RWPE2 (cell line): ENCODE measurements around the gene ZBTB18.
"Not testable (repeated sequence)": the region's sequence is repeated elsewhere in the genome, so short reads cannot be mapped to it uniquely, and the experiment has no call there.

Source experiments
- ATAC-seq: fragments of 200-7000 bp; cut with Tn5 transposase; 3 replicates; pipeline ENCODE4 v1.9.1; 2021; ENCODE audit warnings: low read depth
- DNase-seq: peaks from one replicate; pipeline ENCODE4 v3.0.0-alpha.2; 2020; ENCODE audit warnings: low spot score
- H3K27ac ChIP-seq: fragments of 450-650 bp; 2 replicates; pipeline ENCODE4 v1.5.1; 2017; ENCODE audit warnings: mild to moderate bottlenecking; ENCODE audit not compliant: poor library complexity, severe bottlenecking
- H3K27me3 ChIP-seq: fragments of 250-450 bp; sonication (Bioruptor Pico); 2 replicates; pipeline ENCODE4 v1.5.1; 2021; ENCODE audit warnings: mild to moderate bottlenecking, moderate library complexity; ENCODE audit not compliant: insufficient read depth, poor library complexity, severe bottlenecking
- H3K36me3 ChIP-seq: fragments of 250-450 bp; sonication (Bioruptor Pico); 2 replicates; pipeline ENCODE4 v1.5.1; 2020; ENCODE audit warnings: low read depth, mild to moderate bottlenecking, moderate library complexity
- H3K4me1 ChIP-seq: fragments of 250-450 bp; sonication (Bioruptor Pico); 2 replicates; pipeline ENCODE4 v1.5.1; 2021; ENCODE audit warnings: mild to moderate bottlenecking, moderate library complexity; ENCODE audit not compliant: insufficient read depth, poor library complexity, severe bottlenecking
- H3K4me3 ChIP-seq: fragments of 250-450 bp; sonication (Bioruptor Pico); 2 replicates; pipeline ENCODE4 v1.5.1; 2021; ENCODE audit warnings: mild to moderate bottlenecking, moderate library complexity; ENCODE audit not compliant: severe bottlenecking
- H3K9me3 ChIP-seq: fragments of 250-450 bp; sonication (Bioruptor Pico); 2 replicates; pipeline ENCODE4 v1.5.1; 2021; ENCODE audit warnings: mild to moderate bottlenecking, moderate library complexity; ENCODE audit not compliant: severe bottlenecking
- TF ChIP-seq, protein P1 (sequence below): fragments of 450-650 bp; IDR thresholded peaks from one replicate; pipeline ENCODE4 v1.5.1; 2017; ENCODE audit warnings: mild to moderate bottlenecking, moderate library complexity; ENCODE audit not compliant: poor library complexity, severe bottlenecking

Gene ZBTB18

GRCh38 chr1:244035358-244035757 is 15.7 kb upstream of the ZBTB18 start:
- DNase-seq = no peak

DNA sequence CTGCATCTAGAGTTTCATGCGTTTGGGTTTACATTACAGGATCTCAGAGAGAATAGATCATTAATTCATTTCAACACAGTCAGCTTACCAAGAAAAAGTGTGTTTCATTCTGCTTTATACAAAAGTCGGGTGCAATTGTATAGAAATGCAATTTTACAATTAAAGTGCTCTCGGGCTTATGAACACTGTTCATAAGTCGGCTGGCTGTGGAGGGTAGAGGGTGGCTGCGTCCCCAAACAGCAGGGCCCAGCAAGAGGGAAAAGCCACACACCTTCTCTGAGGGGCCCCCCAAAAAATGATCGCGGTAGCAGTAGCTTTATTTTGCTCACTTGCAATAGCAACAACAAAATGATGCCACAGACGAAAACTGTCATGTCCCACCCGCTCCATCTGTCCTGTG is 13.8 kb upstream of the ZBTB18 start:
- Histone ChIP-seq H3K9me3 (no peaks in the 10 kb centered on the region), H3K4me3 (no peak overlapping the region), H3K27ac (no peak overlapping the region), H3K27me3 (no peaks in the 10 kb centered on the region), H3K4me1 (no peaks in the 10 kb centered on the region), H3K36me3 (no peaks in the 10 kb centered on the region)
- DNase-seq (no peak), ATAC-seq (no peak)
- TF ChIP-seq, protein P1, sequence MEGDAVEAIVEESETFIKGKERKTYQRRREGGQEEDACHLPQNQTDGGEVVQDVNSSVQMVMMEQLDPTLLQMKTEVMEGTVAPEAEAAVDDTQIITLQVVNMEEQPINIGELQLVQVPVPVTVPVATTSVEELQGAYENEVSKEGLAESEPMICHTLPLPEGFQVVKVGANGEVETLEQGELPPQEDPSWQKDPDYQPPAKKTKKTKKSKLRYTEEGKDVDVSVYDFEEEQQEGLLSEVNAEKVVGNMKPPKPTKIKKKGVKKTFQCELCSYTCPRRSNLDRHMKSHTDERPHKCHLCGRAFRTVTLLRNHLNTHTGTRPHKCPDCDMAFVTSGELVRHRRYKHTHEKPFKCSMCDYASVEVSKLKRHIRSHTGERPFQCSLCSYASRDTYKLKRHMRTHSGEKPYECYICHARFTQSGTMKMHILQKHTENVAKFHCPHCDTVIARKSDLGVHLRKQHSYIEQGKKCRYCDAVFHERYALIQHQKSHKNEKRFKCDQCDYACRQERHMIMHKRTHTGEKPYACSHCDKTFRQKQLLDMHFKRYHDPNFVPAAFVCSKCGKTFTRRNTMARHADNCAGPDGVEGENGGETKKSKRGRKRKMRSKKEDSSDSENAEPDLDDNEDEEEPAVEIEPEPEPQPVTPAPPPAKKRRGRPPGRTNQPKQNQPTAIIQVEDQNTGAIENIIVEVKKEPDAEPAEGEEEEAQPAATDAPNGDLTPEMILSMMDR = no peak

More at GRCh38 chr1:244035358-244035757, 15.7 kb upstream of the ZBTB18 start:
- Histone ChIP-seq H3K27me3 (no peaks in the 10 kb centered on the region), H3K4me3 (no peak overlapping the region), H3K36me3 (no peaks in the 10 kb centered on the region), H3K9me3 (no peaks in the 10 kb centered on the region), H3K4me1 (no peaks in the 10 kb centered on the region), H3K27ac (no peak overlapping the region)
- no peak for ATAC-seq
- TF ChIP-seq, protein P1 = no peak

DNA sequence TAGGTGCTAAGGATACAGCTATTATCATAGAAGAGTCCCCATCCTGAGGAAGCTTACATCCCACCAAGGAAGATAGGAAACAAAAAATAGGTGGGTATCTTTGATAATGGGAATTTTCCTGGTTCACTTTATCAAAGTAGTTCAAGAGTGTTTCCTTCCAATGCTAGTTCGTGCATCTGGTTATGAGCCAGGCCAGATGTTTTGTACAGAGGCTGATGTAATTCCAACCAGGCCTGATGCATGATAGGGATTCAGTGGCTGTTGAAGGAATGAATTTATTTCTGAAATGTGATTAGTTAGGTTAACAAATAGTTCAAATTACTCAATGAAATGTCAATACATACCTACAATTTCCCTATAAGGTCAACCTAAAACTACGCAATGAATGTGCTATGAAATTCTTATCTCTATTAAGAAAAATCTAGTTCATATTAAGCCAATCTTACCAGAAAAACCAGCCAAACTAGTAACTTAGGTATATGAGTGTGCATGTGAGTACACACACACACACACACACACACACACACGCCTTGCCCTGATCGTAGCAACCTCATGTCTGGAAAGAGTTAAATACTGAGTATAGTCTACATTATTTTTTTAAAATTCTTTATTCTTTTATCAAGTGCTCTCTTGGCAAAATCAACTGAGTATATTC is 9.5 kb upstream of the ZBTB18 start:
- TF ChIP-seq, protein P1 = no peak
- Histone ChIP-seq H3K27ac (no peak overlapping the region), H3K27me3 (no peaks in the 10 kb centered on the region), H3K36me3 (no peaks in the 10 kb centered on the region), H3K4me1 (no peaks in the 10 kb centered on the region), H3K4me3 (no peak overlapping the region), H3K9me3 (no peaks in the 10 kb centered on the region)
- ATAC-seq = no peak
- no peak for DNase-seq

GRCh38 chr1:244042293-244042692 is 8.8 kb upstream of the ZBTB18 start:
- H3K27ac ChIP-seq = no peak overlapping the region
- no peak overlapping the region for H3K4me3 ChIP-seq
- no peaks in the 10 kb centered on the region for H3K36me3 ChIP-seq
- H3K27me3 ChIP-seq = no peaks in the 10 kb centered on the region
- H3K4me1 ChIP-seq = no peaks in the 10 kb centered on the region
- no peaks in the 10 kb centered on the region for H3K9me3 ChIP-seq
- ATAC-seq (no peak), DNase-seq (no peak)
- TF ChIP-seq, protein P1 = no peak

DNA sequence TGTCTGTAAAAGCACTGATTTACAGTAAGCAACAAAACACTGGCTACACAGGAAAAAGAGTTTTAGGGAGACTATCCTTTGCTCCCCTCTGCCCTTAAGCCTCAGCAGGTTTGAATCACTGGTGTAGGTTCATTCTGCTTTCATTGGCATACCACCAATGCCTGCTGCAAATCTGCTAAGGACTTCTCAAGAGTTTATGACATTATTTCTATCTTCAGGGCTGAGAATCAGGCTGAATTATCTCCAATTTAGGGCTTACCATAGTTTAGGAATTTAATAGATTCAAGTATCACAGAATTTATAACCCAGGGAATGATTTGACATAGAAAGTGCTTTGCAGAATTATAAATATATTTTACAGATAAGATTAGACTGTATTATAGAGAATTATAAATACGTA is 6.7 kb upstream of the ZBTB18 start:
- no peak overlapping the region for H3K27ac ChIP-seq
- no peaks in the 10 kb centered on the region for H3K36me3 ChIP-seq
- ATAC-seq (no peak), DNase-seq (no peak)
- H3K27me3 ChIP-seq = no peaks in the 10 kb centered on the region
- TF ChIP-seq, protein P1 = no peak
- H3K4me3 ChIP-seq = no peak overlapping the region
- H3K9me3 ChIP-seq = no peaks in the 10 kb centered on the region
- no peaks in the 10 kb centered on the region for H3K4me1 ChIP-seq

- not testable (repeated sequence) for ATAC-seq, H3K27ac ChIP-seq
These were observed 4.8 kb upstream of the ZBTB18 start for GRCh38 chr1:244046254-244046653.

More at GRCh38 chr1:244046254-244046653, 4.8 kb upstream of the ZBTB18 start:
- not testable (repeated sequence) for H3K4me3 ChIP-seq, H3K4me1 ChIP-seq, DNase-seq, H3K36me3 ChIP-seq, H3K27me3 ChIP-seq, H3K9me3 ChIP-seq
